Measurements from ENCODE around the gene ARRB1. TPM values are rescaled to one million over a fixed set of nuclear protein-coding genes. Genes with fewer than 3 reads are reported as not detected.

Gene ARRB1
- total RNA-seq, 5 donors from 2014 or later (not counting 1 experiment from before 2014, with no cell fraction given): 37.2 to 57.3 (median 47.3) TPM

DNA sequence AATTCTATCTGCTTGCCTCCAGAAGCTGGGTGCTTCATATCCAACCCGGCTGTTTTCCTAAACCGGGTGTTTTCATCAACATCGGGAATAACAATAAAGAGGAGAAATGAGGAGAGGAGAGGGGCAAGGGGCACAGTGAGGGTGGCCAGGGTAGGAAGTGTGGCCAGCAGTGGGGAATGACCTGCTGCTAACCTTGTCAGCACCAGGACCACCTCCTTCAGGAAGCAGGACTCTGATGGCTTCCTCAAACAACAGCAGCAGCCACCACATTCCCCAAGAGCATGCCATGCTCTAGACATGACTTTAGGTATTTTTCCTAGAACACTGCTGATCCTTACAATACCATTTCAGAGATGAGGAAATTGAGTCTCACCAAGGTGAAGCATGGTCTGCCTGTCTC lies 58.5 kb downstream of the ARRB1 start:
- Histone ChIP-seq H3K4me1 (ENCODE audit: control insufficient read depth in 1 of 2, extremely low read depth in 1 of 2, insufficient read depth in 2 of 2, low read length in 2 of 2) (no peaks in the 10 kb centered on the region), H3K9me3 (no peaks in the 10 kb centered on the region), H3K27ac (ENCODE audit: low read length) (no peak overlapping the region), H3K36me3 (ENCODE audit: control insufficient read depth in 2 of 2, extremely low read depth in 1 of 2, insufficient read depth in 1 of 2, low read length in 1 of 2) (peaks cover 7 to 21% of the 10 kb centered on the region in 2 donors), H3K4me3 (ENCODE audit: control insufficient read depth in 1 of 2, extremely low read depth in 1 of 2, low read length in 1 of 2) (no peak overlapping the region), H3K27me3 (replicated peaks in 1 of 2; ENCODE audit: control insufficient read depth in 2 of 2, extremely low read depth in 1 of 2, insufficient read depth in 2 of 2, low read length in 1 of 2) (no peaks in the 10 kb centered on the region)
- Mint-ChIP-seq H3K9me3 (no peaks in the 10 kb centered on the region), H3K4me1 (peaks cover 10 to 27% (median 25%) of the 10 kb centered on the region in 3 donors), H3K27me3 (no peaks in the 10 kb centered on the region), H3K4me3 (no peak overlapping the region), H3K36me3 (peaks cover 18% of the 10 kb centered on the region), H3K27ac (peak overlapping the region in 1 of 2 donors; percentile 31)
- CTCF ChIA-PET: no interaction called here
- no peak for DNase-seq
- 94% methylated on average over 3 of the region's 3 CpGs for WGBS (ENCODE audit: insufficient coverage)
- no peak for ATAC-seq (replicated peaks in 1 of 4)
- POLR2A ChIA-PET: no interaction called here

DNA sequence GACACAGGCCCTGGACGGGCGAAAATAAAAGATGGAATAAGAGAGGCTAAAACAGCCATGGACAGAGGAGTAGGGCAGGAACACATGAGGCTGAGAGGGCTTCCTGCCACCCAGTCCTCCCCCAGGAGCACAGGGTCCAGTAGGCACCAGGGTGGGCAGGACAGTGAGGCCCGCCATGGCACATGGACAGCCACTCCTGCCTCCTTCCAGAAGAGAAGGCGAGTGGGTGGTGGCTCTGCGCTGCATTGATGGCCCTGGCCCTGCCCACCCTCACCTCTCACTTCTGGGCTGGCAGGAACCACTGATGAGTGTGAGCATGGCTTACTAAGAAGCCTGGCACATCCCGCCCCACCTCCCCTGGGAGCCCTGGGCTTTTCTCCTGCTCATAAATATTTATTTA lies 59.7 kb downstream of the ARRB1 start:
- Mint-ChIP-seq H3K27me3 (no peaks in the 10 kb centered on the region), H3K27ac (no peak overlapping the region), H3K4me1 (peaks cover 9 to 27% (median 25%) of the 10 kb centered on the region in 3 donors), H3K4me3 (no peak overlapping the region), H3K9me3 (no peaks in the 10 kb centered on the region), H3K36me3 (peaks cover 22% of the 10 kb centered on the region)
- no peak for ATAC-seq (replicated peaks in 1 of 4)
- Histone ChIP-seq H3K27ac (ENCODE audit: low read length) (no peak overlapping the region), H3K27me3 (replicated peaks in 1 of 2; ENCODE audit: control insufficient read depth in 2 of 2, extremely low read depth in 1 of 2, insufficient read depth in 2 of 2, low read length in 1 of 2) (no peaks in the 10 kb centered on the region), H3K4me3 (ENCODE audit: control insufficient read depth in 1 of 2, extremely low read depth in 1 of 2, low read length in 1 of 2) (no peak overlapping the region), H3K9me3 (no peaks in the 10 kb centered on the region), H3K4me1 (ENCODE audit: control insufficient read depth in 1 of 2, extremely low read depth in 1 of 2, insufficient read depth in 2 of 2, low read length in 2 of 2) (no peaks in the 10 kb centered on the region), H3K36me3 (ENCODE audit: control insufficient read depth in 2 of 2, extremely low read depth in 1 of 2, insufficient read depth in 1 of 2, low read length in 1 of 2) (peaks cover 11 to 24% of the 10 kb centered on the region in 2 donors)
- 65% methylated on average over 2 of the region's 6 CpGs for WGBS (ENCODE audit: insufficient coverage)
- ChIA-PET POLR2A (no interaction called here), CTCF (no interaction called here)
- DNase-seq: no peak

DNA sequence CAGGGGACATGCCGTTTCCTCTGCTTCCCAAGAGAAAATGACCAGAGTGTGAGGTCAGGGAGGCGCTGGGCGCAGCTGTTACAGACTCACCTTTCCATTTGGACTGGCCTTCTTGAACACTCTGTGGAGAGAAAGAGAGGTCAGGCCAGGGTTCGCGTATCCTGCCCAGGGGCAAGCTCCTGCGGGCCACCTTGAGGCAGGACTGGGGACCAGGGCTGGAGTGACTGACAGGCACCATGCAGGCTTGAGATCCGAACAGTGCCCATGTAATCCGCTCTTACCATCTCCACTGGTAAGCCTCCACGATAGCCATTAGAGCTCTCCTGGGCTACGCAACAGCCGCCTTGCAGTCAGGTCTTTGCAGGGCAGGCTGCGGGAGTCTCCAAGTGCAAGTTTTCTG lies 61.5 kb downstream of the ARRB1 start:
- DNase-seq (no peak), ATAC-seq (replicated peaks in 1 of 4) (no peak)
- Histone ChIP-seq H3K36me3 (ENCODE audit: control insufficient read depth in 2 of 2, extremely low read depth in 1 of 2, insufficient read depth in 1 of 2, low read length in 1 of 2) (peaks cover 20 to 23% of the 10 kb centered on the region in 2 donors), H3K9me3 (no peaks in the 10 kb centered on the region), H3K4me3 (ENCODE audit: control insufficient read depth in 1 of 2, extremely low read depth in 1 of 2, low read length in 1 of 2) (no peak overlapping the region), H3K4me1 (ENCODE audit: control insufficient read depth in 1 of 2, extremely low read depth in 1 of 2, insufficient read depth in 2 of 2, low read length in 2 of 2) (no peaks in the 10 kb centered on the region), H3K27ac (ENCODE audit: low read length) (no peak overlapping the region), H3K27me3 (replicated peaks in 1 of 2; ENCODE audit: control insufficient read depth in 2 of 2, extremely low read depth in 1 of 2, insufficient read depth in 2 of 2, low read length in 1 of 2) (no peaks in the 10 kb centered on the region)
- Mint-ChIP-seq H3K4me3 (no peak overlapping the region), H3K4me1 (peaks cover 9 to 25% (median 23%) of the 10 kb centered on the region in 3 donors), H3K27ac (no peak overlapping the region), H3K9me3 (no peaks in the 10 kb centered on the region), H3K36me3 (peaks cover 13% of the 10 kb centered on the region), H3K27me3 (no peaks in the 10 kb centered on the region)
- ChIA-PET CTCF (interaction anchor here (0.7 to 1.3 kb wide), 2 partner anchors 9 to 62 kb away, joined by 3 to 4 read pairs; no protein-coding TSS in a partner anchor), POLR2A (no interaction called here)
- 96% methylated on average over 12 of the region's 12 CpGs for WGBS (ENCODE audit: insufficient coverage)

DNA sequence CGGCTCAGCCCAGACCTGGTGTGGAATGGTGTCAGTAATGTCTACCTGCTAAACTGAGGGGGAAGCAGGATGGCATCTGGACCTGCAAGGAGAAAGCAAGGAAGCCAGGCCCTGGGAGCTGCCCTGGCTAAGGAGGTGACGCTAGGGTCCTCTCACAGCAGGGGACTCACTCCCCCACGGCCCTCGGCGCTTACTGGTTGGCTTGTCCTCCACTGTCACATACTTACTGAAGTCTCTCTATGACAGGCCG lies 62.0 kb downstream of the ARRB1 start:
- POLR2A ChIA-PET: no interaction called here
- Histone ChIP-seq H3K27me3 (replicated peaks in 1 of 2; ENCODE audit: control insufficient read depth in 2 of 2, extremely low read depth in 1 of 2, insufficient read depth in 2 of 2, low read length in 1 of 2) (no peaks in the 10 kb centered on the region), H3K4me1 (ENCODE audit: control insufficient read depth in 1 of 2, extremely low read depth in 1 of 2, insufficient read depth in 2 of 2, low read length in 2 of 2) (no peaks in the 10 kb centered on the region), H3K36me3 (ENCODE audit: control insufficient read depth in 2 of 2, extremely low read depth in 1 of 2, insufficient read depth in 1 of 2, low read length in 1 of 2) (peaks cover 21 to 22% of the 10 kb centered on the region in 2 donors), H3K9me3 (no peaks in the 10 kb centered on the region), H3K27ac (ENCODE audit: low read length) (no peak overlapping the region), H3K4me3 (ENCODE audit: control insufficient read depth in 1 of 2, extremely low read depth in 1 of 2, low read length in 1 of 2) (no peak overlapping the region)
- peaks cover 10% of the 10 kb centered on the region for H3K36me3 Mint-ChIP-seq
- WGBS (ENCODE audit: insufficient coverage): 94% methylated on average over 5 of the region's 6 CpGs
- CTCF ChIA-PET: interaction anchor here in 1 of 2 donors (0.6 to 1.3 kb wide), 2 partner anchors 9 to 143 kb away, joined by 3 to 4 read pairs; partner anchors contain the start of gene KLHL35
- H3K4me3 Mint-ChIP-seq: no peak overlapping the region
- H3K9me3 Mint-ChIP-seq: no peaks in the 10 kb centered on the region
- DNase-seq (no peak), ATAC-seq (replicated peaks in 1 of 4) (no peak)
- no peaks in the 10 kb centered on the region for H3K27me3 Mint-ChIP-seq
- H3K4me1 Mint-ChIP-seq: peaks cover 9 to 25% (median 20%) of the 10 kb centered on the region in 3 donors
- H3K27ac Mint-ChIP-seq: peak overlapping the region; percentile 64 to 77

DNA sequence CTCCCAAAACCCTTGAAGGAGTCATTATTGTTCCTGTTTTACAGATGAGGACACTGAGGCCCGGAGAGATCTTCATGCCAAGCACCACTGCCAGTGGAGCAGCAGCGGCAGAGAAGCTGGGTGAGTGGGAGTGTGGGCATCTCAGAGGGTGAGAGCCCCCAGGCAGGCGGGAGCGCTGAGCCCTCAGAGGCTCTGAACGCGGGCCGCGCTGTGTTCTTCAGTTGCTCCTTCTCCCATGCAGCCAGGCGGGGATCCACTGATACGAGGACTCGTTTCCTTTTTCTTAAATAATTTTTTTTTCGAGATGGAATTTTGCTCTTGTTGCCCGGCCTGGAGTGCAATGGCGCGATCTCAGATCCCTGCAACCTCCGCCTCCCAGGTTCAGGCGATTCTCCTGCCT lies 63.9 kb downstream of the ARRB1 start:
- Histone ChIP-seq H3K27ac (ENCODE audit: low read length) (no peak overlapping the region), H3K36me3 (ENCODE audit: control insufficient read depth in 2 of 2, extremely low read depth in 1 of 2, insufficient read depth in 1 of 2, low read length in 1 of 2) (peaks cover 29% of the 10 kb centered on the region in 2 donors), H3K4me3 (ENCODE audit: control insufficient read depth in 1 of 2, extremely low read depth in 1 of 2, low read length in 1 of 2) (no peak overlapping the region), H3K27me3 (replicated peaks in 1 of 2; ENCODE audit: control insufficient read depth in 2 of 2, extremely low read depth in 1 of 2, insufficient read depth in 2 of 2, low read length in 1 of 2) (no peaks in the 10 kb centered on the region), H3K9me3 (no peaks in the 10 kb centered on the region), H3K4me1 (ENCODE audit: control insufficient read depth in 1 of 2, extremely low read depth in 1 of 2, insufficient read depth in 2 of 2, low read length in 2 of 2) (no peaks in the 10 kb centered on the region)
- POLR2A ChIA-PET: no interaction called here
- no peak for DNase-seq
- Mint-ChIP-seq H3K9me3 (no peaks in the 10 kb centered on the region), H3K27ac (no peak overlapping the region), H3K36me3 (peaks cover 7% of the 10 kb centered on the region), H3K4me3 (no peak overlapping the region), H3K4me1 (peaks cover 1 to 14% (median 8%) of the 10 kb centered on the region in 3 donors), H3K27me3 (no peaks in the 10 kb centered on the region)
- 89% methylated on average over 14 of the region's 17 CpGs for WGBS (ENCODE audit: insufficient coverage)
- CTCF ChIA-PET: no interaction called here
- ATAC-seq (replicated peaks in 1 of 4): no peak

DNA sequence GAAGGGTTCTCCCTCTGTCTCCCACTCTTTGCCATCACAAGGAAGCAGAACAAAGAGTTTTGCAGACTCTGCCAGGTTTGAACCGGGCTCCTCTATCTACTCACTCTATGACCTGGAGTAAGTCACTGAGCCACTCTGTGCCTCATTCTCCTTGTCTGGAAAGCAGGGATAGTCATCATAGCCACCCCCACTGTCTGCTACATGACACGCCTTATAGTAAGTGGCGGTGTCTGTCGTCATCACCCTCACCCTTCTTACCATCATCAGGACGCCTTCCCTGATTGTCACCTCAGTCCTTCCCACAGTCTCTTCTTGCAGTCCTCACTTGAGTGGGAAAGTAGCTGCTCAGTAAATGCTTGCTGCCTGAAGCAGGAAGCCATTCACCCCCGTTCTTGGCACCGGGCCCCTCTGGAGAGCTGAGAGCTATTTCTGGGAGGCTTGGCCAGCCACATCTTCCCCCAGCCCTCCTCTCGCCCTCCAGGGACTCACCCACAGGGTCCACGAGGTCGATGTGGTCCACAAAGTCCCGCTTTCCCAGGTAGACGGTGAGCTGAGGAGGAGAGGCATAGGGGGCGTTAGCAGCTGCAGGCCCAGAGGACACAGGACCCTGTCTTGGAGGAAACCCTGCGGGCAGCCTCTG lies 64.5 kb downstream of the ARRB1 start:
- POLR2A ChIA-PET: no interaction called here
- CTCF ChIA-PET: no interaction called here

More for the DNA sequence above, 64.5 kb downstream of the ARRB1 start:
- Histone ChIP-seq H3K27me3 (replicated peaks in 1 of 2; ENCODE audit: control insufficient read depth in 2 of 2, extremely low read depth in 1 of 2, insufficient read depth in 2 of 2, low read length in 1 of 2) (no peaks in the 10 kb centered on the region), H3K4me1 (ENCODE audit: control insufficient read depth in 1 of 2, extremely low read depth in 1 of 2, insufficient read depth in 2 of 2, low read length in 2 of 2) (no peaks in the 10 kb centered on the region), H3K4me3 (ENCODE audit: control insufficient read depth in 1 of 2, extremely low read depth in 1 of 2, low read length in 1 of 2) (no peak overlapping the region), H3K9me3 (no peaks in the 10 kb centered on the region), H3K27ac (ENCODE audit: low read length) (no peak overlapping the region), H3K36me3 (ENCODE audit: control insufficient read depth in 2 of 2, extremely low read depth in 1 of 2, insufficient read depth in 1 of 2, low read length in 1 of 2) (peaks cover 32 to 33% of the 10 kb centered on the region in 2 donors)
- peak overlapping the region; percentile 19 to 44 for H3K27ac Mint-ChIP-seq
- WGBS (ENCODE audit: insufficient coverage): 90% methylated on average over 6 of the region's 14 CpGs
- H3K4me3 Mint-ChIP-seq: no peak overlapping the region
- no peak for ATAC-seq (replicated peaks in 1 of 4)
- peaks cover 7% of the 10 kb centered on the region for H3K36me3 Mint-ChIP-seq
- no peak for DNase-seq
- H3K27me3 Mint-ChIP-seq: no peaks in the 10 kb centered on the region
- H3K9me3 Mint-ChIP-seq: no peaks in the 10 kb centered on the region
- peaks cover 0 to 11% (median 8%) of the 10 kb centered on the region in 3 donors for H3K4me1 Mint-ChIP-seq
